ENCODE results near the gene TSPEAR. TPM values are rescaled to one million over a fixed set of nuclear protein-coding genes. Genes with fewer than 3 reads are reported as not detected.

The TSPEAR gene
- total RNA-seq = not detected
- polyA plus RNA-seq = not detected
- long read RNA-seq, donor 1 = 0 reads
- long read RNA-seq, donor 2 = 0 reads

DNA sequence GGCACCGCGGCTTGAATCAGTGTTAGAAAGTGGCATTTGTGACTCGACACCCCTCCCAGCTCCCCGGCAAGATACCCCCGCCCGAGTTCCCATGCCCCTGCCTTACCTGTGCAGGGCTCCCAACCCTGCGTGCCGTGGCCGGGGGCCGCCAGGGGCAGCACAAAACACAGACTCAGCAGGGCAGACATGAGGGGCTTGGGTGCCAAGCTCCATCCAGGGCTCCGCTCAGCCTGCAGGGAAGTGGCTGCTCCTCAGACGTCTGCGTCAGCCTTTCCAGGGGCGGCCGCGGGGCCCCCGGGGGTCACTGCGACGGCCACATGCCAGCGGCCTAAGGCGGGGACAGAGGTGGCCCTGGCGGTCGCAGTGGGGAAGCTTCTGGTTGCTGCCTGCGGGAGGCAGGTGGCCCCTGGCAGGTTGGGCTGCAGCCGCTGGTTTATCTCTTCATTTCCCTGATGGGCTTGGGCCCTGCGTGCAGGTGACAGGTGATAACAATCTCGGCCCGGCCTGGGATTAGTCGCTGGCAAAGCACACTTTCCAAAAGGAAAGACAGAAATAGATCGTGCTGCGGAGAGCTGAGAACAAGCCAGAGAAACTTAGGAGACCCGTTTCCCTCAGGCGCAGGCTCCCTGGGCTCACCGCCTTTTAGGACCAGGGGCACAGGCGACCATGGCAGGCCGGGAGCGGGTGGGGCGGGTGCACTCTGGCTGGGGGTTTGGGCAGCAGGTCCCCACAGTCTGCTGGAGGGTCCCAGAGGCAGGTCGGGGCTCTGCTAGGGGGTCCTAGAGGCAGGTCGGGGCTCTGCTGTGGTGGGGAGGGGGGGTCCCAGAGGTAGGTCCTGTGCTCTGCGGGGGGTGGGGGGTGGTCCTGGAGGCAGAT is at the start of gene TSPEAR:
TSS of gene TSPEAR (minus strand) at position 246 of the 876 bp plus-strand sequence. CDS start at position 188, 58 bp downstream.
- no peak for ATAC-seq
- H3K9me3 ChIP-seq = no peaks in the 10 kb centered on the region
- H3K4me1 ChIP-seq = no peaks in the 10 kb centered on the region
- no peak within 1 kb of the TSS for H3K4me3 ChIP-seq
- 1% methylated on average over 35 to 41 of the region's 41 CpGs for WGBS, 3 donors
- intact Hi-C loops (cut with DNase I) = no loop called here
- no peak within 1 kb of the TSS for H3K27ac ChIP-seq
- DNase-seq = peak in 1 of 2 donors; percentile 47
- TF ChIP-seq, protein P1, sequence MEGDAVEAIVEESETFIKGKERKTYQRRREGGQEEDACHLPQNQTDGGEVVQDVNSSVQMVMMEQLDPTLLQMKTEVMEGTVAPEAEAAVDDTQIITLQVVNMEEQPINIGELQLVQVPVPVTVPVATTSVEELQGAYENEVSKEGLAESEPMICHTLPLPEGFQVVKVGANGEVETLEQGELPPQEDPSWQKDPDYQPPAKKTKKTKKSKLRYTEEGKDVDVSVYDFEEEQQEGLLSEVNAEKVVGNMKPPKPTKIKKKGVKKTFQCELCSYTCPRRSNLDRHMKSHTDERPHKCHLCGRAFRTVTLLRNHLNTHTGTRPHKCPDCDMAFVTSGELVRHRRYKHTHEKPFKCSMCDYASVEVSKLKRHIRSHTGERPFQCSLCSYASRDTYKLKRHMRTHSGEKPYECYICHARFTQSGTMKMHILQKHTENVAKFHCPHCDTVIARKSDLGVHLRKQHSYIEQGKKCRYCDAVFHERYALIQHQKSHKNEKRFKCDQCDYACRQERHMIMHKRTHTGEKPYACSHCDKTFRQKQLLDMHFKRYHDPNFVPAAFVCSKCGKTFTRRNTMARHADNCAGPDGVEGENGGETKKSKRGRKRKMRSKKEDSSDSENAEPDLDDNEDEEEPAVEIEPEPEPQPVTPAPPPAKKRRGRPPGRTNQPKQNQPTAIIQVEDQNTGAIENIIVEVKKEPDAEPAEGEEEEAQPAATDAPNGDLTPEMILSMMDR (IDR thresholded peaks at IDR 0.05) = no peak
- peaks cover 0 to 79% (median 48%) of the 10 kb centered on the region in 3 donors for H3K27me3 ChIP-seq (ENCODE audit: insufficient read depth in 3 of 3, low read length in 2 of 3)
- no peaks in the 10 kb centered on the region for H3K36me3 ChIP-seq (ENCODE audit: insufficient read depth in 1 of 2, low read depth in 1 of 2)

GRCh38 chr21:44760376-44760775 is 49.0 kb upstream of the TSPEAR start:
- no peak overlapping the region for H3K27ac ChIP-seq
- H3K9me3 ChIP-seq = no peaks in the 10 kb centered on the region
- TF ChIP-seq, protein P1 (IDR thresholded peaks at IDR 0.05) = no peak
- H3K4me1 ChIP-seq = no peaks in the 10 kb centered on the region
- ATAC-seq (no peak), DNase-seq (no peak)
- intact Hi-C loops (cut with DNase I) = no loop called here
- H3K27me3 ChIP-seq (ENCODE audit: insufficient read depth in 3 of 3, low read length in 2 of 3) = no peaks in the 10 kb centered on the region
- no peak overlapping the region for H3K4me3 ChIP-seq
- H3K36me3 ChIP-seq (ENCODE audit: insufficient read depth in 1 of 2, low read depth in 1 of 2) = no peaks in the 10 kb centered on the region
- 77 to 84% (median 78%) methylated on average over 9 of the region's 9 CpGs for WGBS, 3 donors

DNA sequence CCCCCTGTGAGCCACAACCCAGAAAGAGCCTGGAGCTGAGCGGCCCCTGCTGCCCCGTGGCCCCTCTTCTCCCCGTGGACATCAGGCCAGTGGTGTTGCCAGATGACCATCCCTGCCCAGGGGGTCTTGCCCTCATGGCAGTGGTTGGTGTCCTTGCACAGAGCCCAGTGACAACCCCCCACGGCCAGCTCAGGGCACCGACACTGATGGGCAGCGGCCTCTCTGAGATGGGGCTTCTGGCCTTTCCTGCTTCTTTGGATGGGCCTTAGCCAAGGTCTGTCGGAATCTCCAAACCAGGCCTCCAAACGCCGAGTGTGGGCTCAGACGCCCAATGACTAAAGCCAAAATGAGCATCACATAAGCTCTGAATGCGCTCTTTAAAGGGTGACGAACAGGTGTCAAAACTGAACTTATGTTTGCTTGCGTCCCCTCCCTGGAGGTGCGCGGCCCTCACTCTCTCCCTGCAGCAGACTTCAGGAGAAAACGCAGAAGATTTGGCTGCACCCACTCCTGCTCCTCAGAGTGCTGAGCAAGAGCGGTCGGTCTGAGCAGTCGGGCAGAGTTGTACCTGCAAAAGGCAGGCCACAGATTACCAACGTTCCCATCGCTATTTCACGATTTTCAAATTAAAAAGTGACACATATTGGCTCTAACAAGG is 48.4 kb upstream of the TSPEAR start:
- TF ChIP-seq, protein P1 (IDR thresholded peaks at IDR 0.05) = no peak
- no peak overlapping the region for H3K4me3 ChIP-seq
- H3K27ac ChIP-seq = no peak overlapping the region
- ATAC-seq = no peak
- H3K4me1 ChIP-seq = no peaks in the 10 kb centered on the region
- intact Hi-C loops (cut with DNase I) = loop anchor here in 1 of 2 donors (10.0 kb wide), 1 partner anchor 1925 kb away; no protein-coding TSS in a partner anchor
- no peak for DNase-seq
- WGBS, 3 donors = 82 to 93% (median 92%) methylated on average over 19 to 22 of the region's 22 CpGs
- no peaks in the 10 kb centered on the region for H3K36me3 ChIP-seq (ENCODE audit: insufficient read depth in 1 of 2, low read depth in 1 of 2)
- H3K27me3 ChIP-seq (ENCODE audit: insufficient read depth in 3 of 3, low read length in 2 of 3) = no peaks in the 10 kb centered on the region
- no peaks in the 10 kb centered on the region for H3K9me3 ChIP-seq

DNA sequence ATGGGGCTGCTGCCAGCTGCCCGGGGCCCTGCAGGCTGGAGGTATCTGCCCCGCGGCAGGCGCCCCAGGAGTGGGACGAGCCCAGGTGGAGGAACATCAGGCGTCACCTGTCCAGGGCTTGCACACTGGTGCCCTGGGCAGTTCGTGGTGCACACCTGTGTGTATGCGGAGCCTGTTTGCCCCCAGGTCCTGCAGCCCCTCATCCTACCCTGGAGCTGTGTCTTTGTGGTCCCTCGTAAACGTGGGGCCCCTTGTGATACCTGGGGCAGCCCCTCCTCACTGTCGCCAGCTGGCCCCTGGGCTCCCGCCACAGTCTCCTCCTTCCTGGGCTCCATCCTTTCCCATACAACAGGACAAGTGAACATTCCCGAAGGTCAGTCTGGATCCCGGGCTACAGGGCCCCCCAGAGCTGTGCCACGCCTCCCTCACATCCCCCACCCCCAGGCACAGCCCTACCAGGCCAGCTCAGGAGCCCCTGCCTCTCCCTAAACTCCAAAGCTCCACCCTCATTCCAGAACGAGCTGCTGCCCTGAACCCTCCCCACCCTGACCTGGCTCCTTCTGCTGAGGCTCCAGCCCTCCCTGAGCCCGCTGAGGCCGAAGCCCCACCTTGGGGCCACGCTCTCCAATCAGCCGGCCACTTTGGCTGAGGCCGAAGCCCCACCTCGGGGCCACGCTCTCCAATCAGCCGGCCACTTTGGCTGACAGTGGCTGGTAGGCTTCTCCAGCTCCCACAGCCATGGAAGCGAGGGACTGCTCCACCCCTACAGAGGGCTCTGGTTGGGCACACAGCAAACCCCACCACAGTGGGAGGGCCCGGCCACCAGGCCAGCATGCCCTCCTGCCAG is 47.6 kb upstream of the TSPEAR start:
- TF ChIP-seq, protein P1 (IDR thresholded peaks at IDR 0.05) = no peak
- 74 to 87% (median 81%) methylated on average over 23 to 26 of the region's 26 CpGs for WGBS, 3 donors
- Histone ChIP-seq H3K27me3 (ENCODE audit: insufficient read depth in 3 of 3, low read length in 2 of 3) (no peaks in the 10 kb centered on the region), H3K4me3 (no peak overlapping the region), H3K36me3 (ENCODE audit: insufficient read depth in 1 of 2, low read depth in 1 of 2) (no peaks in the 10 kb centered on the region), H3K27ac (no peak overlapping the region), H3K9me3 (no peaks in the 10 kb centered on the region), H3K4me1 (no peaks in the 10 kb centered on the region)
- DNase-seq = no peak
- no peak for ATAC-seq
- intact Hi-C loops (cut with DNase I) = loop anchor here in 1 of 2 donors (10.0 kb wide), 1 partner anchor 1924 kb away; no protein-coding TSS in a partner anchor

Measured in psoas muscle (tissue), 8 donors.